ENCODE measurements around the gene GRM3. TPM values are rescaled to one million over a fixed set of nuclear protein-coding genes. Genes with fewer than 3 reads are reported as not detected.

The GRM3 gene
- total and polyA plus RNA-seq, 2 of the 8 experiments (the other 6 are each of a cell fraction or from before 2014, with no cell fraction given): 3.1 to 4.2 TPM

- H3K14ac ChIP-seq (ENCODE audit: insufficient read length): no peak overlapping the region
- no peak overlapping the region for H3K27ac ChIP-seq (ENCODE audit: low read depth, low read length)
- POLR2A ChIA-PET (ENCODE audit: partially characterized antibody): no interaction called here
- no peak overlapping the region for H3K9ac ChIP-seq (replicated peaks in 1 of 4; ENCODE audit: extremely low read depth in 1 of 4, low read depth in 3 of 4, low read length in 3 of 4)
- no peak overlapping the region for H2BK12ac ChIP-seq (ENCODE audit: low read depth, low read length)
- H2BK5ac ChIP-seq (ENCODE audit: low read depth, low read length): no peak overlapping the region
- H3K23me2 ChIP-seq (ENCODE audit: low read depth, low read length): no peaks in the 10 kb centered on the region
- H2BK20ac ChIP-seq (ENCODE audit: low read length): no peak overlapping the region
- no peak overlapping the region for H4K5ac ChIP-seq (ENCODE audit: insufficient read length, low read depth, low read length)
- no peaks in the 10 kb centered on the region for H3K9me3 ChIP-seq (ENCODE audit: insufficient read depth in 2 of 2, low read depth in 1 of 2, low read length in 1 of 2)
- H3K79me1 ChIP-seq (ENCODE audit: low read depth, low read length): no peaks in the 10 kb centered on the region
- no peak overlapping the region for H2BK15ac ChIP-seq (ENCODE audit: low read length)
- H3K56ac ChIP-seq (replicated peaks; ENCODE audit: insufficient read length, low read depth, low read length): no peak overlapping the region
- H3K4me2 ChIP-seq (ENCODE audit: insufficient read depth in 1 of 2, low read depth in 2 of 2, low read length in 2 of 2): no peak overlapping the region
- no peak overlapping the region for H4K8ac ChIP-seq (ENCODE audit: extremely low read depth, insufficient read depth, low read length)
- no peak overlapping the region for H3K23ac ChIP-seq (ENCODE audit: insufficient read length)
- H3K4ac ChIP-seq (replicated peaks; ENCODE audit: insufficient read length, low read depth, low read length): no peak overlapping the region
- H3K36me3 ChIP-seq (ENCODE audit: control insufficient read depth in 2 of 4, insufficient read depth in 4 of 4, low read length in 3 of 4): no peaks in the 10 kb centered on the region
- no peak for TF ChIP-seq FOSL1 (IDR thresholded peaks at IDR 0.05; ENCODE audit: insufficient read depth, low read depth, low read length)
- TF ChIP-seq MAFK (IDR thresholded peaks at IDR 0.05; ENCODE audit: low read depth, low read length): no peak
- no peak for TF ChIP-seq POLR2A (IDR thresholded peaks at IDR 0.05; ENCODE audit: control extremely low read depth in 1 of 2, low read depth in 2 of 2, low read length in 2 of 2)
- TF ChIP-seq PHF8 (conservative IDR thresholded peaks at IDR 0.05; ENCODE audit: low read depth, low read length): no peak
- no peak for TF ChIP-seq GABPA (IDR thresholded peaks at IDR 0.05; ENCODE audit: borderline replicate concordance, insufficient read depth, low read length)
- TF ChIP-seq CHD2 (IDR thresholded peaks at IDR 0.05; ENCODE audit: low read length): no peak
- no peak for TF ChIP-seq HDAC6 (IDR thresholded peaks at IDR 0.05; ENCODE audit: low read depth, low read length)
- no peak overlapping the region for H2AK5ac ChIP-seq (ENCODE audit: low read depth, low read length)
- no peak overlapping the region for H2BK120ac ChIP-seq (replicated peaks; ENCODE audit: low read depth, low read length)
- H3K79me2 ChIP-seq (ENCODE audit: control insufficient read depth in 1 of 2, insufficient read depth in 2 of 2, low read length in 2 of 2): no peaks in the 10 kb centered on the region
- no peak for FAIRE-seq
- H4K20me1 ChIP-seq (replicated peaks in 1 of 2; ENCODE audit: control insufficient read depth in 1 of 2, insufficient read depth in 2 of 2, low read length in 2 of 2): no peaks in the 10 kb centered on the region
- DNase-seq (ENCODE audit: low read depth in 1 of 2, low spot score in 2 of 2): no peak
- no peak overlapping the region for H3K4me3 ChIP-seq (ENCODE audit: extremely low read depth in 1 of 4, insufficient read depth in 2 of 4, low read depth in 3 of 4, low read length in 4 of 4)
- no peak overlapping the region for H3K18ac ChIP-seq (ENCODE audit: extremely low read depth, low read length)
- no peak overlapping the region for H2AFZ ChIP-seq (ENCODE audit: low read length)
- H3K4me1 ChIP-seq (replicated peaks in 1 of 4; ENCODE audit: control insufficient read depth in 3 of 4, insufficient read depth in 4 of 4, low read length in 3 of 4): no peaks in the 10 kb centered on the region
- CTCF ChIA-PET (ENCODE audit: partially characterized antibody): interaction anchor here (0.8 to 2.3 kb wide), 4 partner anchors 9 to 371 kb away, joined by 3 to 11 read pairs (median 4); no protein-coding TSS in a partner anchor
- H3K27me3 ChIP-seq (replicated peaks in 1 of 4; ENCODE audit: control insufficient read depth in 3 of 4, extremely low read depth in 1 of 4, insufficient read depth in 3 of 4, low read length in 3 of 4): no peaks in the 10 kb centered on the region
- H4K91ac ChIP-seq (replicated peaks; ENCODE audit: insufficient read length, low read length): no peak overlapping the region
Observed at GRCh38 chr7:86775203-86775602, 131.5 kb downstream of the GRM3 start.

Data from H1 (cell line).